SKM-1 treated with dmso at 0.1 percent for 144 hours (cell line): ENCODE data around the gene OXLD1.
"Not testable (repeated sequence)": the region's sequence is repeated elsewhere in the genome, so short reads cannot be mapped to it uniquely, and the experiment has no call there.

Source experiments
- DNase-seq: peaks from one replicate; lab custom pipeline; 2025; ENCODE audit not compliant: unreplicated experiment; lab: John Stamatoyannopoulos, UW

OXLD1 gene

DNA sequence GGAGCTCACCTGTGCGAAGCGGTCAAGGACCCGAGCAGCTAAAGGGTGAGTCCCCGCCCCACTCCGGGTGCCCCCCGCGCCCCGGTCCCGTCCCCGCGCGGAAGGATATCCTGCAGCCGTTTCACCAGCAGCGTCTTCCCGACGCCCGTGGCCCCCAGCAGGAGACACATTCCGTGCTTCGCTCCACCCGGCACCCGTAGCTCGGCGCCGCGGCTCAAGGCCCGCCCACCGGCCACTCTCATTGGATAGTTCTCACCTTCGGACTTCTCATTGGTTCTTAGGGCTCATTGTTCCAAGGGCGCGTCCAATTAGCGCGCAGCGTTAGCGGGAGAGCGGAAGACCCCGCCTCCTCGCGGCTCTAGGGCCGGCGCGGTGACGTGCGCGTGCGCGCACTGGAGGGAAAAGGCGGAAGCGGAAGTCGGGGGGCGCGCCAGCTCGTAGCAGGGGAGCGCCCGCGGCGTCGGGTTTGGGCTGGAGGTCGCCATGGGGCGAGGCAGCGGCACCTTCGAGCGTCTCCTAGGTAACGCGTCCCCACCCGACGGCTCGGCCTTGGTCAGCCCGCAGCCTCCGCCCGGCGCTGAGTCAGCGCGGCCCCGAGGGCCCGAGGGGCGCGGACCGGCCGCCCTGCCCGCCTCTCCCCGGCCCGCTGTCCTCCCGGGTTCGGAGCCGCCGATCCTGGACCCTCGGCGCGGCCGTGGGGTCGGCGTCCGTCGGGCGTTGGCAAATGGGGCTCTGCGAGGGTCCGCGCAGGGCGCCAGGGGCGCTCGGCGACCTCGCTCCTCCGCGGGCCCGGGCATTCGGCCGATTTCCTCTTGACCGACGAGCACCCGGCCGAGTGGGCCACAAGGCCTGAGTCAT, 17.4 kb upstream of the OXLD1 start, which contains the start of the genes ARL16 and HGS:
Gene ARL16, minus strand, starts transcription at position 214 of the 858 bp plus-strand sequence. Its CDS starts 44 bp downstream, at position 170.
Gene HGS, plus strand, starts transcription at position 428 of the 858 bp plus-strand sequence. Its CDS starts 56 bp downstream, at position 484.
- peak; percentile 98 for DNase-seq

DNA sequence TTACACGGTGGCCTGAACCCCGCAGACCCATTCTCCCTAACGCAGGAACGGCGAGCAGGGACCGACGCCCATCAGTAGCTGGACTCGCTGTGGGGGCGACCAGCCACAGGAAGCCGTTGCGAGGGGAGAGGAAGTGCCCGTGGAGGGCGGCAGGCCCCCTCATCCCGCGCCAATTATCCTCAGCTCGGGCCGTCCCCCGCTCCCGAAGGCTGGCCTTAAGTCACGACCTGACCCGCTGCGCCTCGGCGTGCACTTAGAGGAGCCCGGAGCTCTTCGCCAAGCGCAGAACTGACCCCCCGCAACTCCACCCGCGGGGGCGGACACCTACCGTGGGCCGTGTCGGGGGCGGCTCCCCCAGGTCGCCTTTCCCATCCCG, 16.8 kb upstream of the OXLD1 start:
- no peak for DNase-seq

DNA sequence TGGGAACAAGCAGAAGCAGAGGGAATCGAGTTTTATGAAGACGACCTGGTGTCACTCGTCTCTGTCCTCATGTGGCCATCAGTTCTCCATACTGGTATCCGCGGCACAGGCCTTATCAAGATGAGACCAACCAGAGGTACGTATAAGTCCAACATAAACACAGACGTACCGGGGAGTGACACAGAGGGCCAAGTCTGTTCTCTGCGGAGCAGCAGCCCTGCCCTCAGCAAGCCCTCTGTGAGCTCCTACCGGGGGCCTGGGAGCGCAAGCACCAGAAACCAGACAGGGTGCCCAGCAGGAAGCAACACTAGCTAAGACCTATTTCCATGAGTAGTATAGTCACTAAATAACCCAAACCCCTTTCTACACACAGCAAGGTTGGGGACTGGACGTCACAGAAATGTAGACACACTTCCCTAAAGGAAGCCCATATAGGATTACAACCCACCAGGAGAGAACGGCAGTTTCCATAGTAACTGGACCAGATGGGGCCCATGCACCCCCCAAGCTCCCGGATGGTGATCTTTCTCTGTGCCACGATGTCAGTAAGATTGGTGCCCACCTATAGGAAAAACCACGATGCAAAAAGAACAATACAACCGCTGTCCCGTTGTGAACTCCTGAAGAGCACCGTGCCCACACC, 16.3 kb upstream of the OXLD1 start:
- no peak for DNase-seq

DNA sequence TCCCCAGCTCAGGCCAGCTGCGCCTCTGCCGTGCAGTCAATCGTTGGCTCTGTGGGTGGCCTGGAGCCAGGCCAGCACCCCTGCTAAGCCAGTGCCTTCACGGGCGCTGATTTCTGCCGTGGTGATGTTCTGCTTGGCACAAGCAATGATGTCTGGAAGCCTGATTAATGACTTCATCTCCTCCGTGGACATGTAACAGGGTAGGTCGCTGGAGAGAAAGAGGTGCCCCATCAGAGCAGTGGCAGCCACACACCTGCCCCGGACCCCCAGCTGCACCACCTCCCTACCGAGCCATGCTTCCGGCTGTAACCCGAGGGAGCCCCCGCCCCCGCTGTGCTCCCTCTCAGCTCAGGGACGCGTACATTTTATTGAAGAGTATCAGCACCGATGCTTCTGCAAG, 15.3 kb upstream of the OXLD1 start:
- no peak for DNase-seq

DNA sequence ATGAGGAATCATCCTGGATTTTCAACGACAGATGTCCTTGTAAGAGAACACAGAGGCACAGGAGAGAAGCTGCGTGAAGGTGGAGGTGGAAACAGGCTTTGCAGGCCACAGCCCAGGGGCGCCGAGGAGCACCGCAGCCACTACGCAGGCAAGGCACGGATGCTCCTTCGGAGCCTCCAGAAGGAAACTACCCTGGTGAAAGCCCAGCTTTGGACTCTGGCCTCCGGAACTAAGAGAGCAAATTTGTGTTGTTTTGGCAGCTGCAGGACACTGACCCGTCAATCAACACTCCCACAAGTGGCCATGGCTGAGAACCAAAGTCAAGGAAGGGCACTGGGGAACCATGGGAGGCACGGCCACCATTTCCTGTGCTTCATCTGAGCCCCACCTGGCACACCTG, 13.7 kb upstream of the OXLD1 start:
- no peak for DNase-seq

DNA sequence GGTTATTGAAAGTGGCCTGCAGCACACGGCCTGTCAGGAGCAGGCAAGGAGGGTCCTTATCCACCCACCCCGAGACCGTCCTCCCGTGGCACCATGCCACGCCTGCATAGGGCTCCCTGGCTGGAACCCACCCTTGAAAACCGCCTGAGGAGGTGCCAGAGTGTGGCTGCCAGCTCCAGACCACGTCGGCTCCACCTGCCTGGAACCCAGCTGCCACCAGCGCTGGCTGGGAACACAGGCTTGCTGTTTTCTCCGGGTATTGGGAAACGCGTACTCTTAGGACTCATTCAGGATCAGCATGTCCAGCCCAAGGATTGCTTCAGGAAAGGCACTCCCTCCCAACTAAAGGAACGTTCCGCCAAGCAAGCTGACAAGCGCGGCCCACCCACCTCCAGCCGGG, 10.5 kb upstream of the OXLD1 start:
- no peak for DNase-seq

DNA sequence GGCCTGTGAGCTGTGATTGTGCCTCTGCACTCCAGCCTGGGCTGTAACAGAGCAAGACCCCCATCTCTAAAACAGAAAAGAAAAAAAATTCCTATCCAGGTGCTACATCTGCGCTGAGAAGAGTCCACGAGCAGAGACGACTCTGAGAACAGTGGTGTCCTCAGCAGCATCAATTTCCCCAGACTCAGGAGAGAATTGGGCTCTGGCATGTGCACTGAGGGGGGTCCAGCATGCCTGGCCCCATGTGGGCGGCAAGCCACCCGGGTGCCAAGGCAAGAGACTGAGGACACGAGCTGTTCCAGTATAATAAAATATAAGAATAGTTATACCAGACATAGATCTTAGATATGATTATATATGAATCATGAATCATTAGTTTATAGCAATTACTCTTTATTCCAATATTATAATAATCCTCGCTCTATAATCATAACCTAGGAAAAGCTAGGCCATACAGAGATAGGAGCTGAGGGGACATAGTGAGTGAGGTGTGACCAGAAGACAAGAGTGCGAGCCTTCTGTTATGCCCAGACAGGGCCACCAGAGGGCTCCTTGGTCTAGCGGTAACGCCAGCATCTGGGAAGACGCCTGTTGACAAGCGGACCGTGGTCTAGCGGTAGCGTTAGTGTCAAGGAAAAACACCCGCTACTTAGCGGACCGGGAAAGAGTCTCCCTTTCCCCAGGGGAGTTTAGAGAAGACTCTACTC, 9.3 kb upstream of the OXLD1 start:
- DNase-seq, result not testable (repeated sequence)

DNA sequence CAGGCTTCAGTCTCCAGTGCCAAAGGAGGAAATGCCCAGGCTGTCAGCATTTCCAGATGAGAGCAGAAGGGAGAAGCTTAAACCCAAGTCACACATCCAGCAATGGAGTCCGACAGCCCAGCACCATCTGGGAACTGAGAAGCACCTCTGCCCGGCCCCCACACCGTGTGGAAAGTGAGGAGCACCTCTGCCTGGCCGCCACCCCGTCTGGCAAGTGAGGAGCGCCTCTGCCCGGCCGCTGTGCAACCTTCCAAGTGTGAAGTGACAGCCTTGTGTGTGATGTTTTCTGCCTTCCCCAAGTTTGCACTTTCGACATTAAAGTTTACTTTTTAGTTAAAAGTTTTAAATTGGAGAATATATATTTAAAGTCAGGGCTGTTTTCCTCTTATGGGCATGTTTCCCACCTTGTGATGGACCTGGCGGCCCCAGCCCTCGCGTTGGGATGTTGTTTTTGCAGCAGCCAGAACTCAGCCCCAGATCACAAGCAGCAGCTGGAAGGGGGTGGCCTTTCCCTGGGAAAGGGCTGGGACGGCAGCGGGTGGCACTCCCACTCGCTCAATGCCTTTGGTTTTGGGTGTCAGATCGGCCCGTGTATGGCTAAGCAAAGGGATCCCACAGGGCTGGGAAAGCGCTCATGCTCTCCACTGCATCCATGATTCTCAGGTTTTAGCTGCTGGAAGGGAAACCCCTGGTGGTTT, 7.3 kb upstream of the OXLD1 start:
- DNase-seq, result no peak

DNA sequence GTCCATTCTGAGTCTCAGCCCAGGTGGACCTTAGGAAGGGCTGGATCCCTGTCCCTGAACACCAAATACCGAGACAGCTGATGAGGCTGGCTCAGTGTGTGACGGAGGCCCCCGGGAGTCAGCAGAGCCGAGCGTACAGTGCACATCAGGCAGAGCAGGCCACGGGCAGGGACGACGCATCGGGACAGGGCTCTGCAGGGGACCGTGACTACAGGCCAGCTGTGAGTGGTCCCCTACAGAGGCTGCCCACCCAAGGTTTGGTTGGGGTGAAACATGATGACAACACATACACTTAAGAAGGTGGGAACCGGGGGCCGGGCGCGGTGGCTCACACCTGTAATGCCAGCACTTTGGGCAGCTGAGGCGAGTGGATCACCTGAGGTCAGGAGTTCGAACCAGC, 6.5 kb upstream of the OXLD1 start:
- no peak for DNase-seq

DNA sequence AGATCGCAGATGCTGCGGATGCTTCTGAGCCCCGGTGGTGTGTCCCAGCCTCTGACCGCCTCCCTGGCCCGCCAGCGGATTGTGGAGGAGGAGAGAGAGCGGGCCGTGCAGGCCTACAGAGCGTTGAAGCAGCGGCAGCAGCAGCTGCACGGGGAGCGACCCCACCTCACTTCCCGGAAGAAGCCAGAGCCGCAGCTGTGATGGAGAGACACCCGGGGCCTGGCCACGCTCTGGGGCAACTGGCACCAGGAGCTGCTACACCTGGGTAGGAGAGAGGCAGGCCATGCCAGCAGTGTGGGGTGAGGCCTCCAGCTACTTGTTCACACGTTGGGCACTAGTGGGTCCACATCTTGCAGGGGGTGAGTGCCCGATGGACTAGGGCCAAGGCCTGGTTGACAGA, 6.1 kb upstream of the OXLD1 start:
- DNase-seq, result no peak

DNA sequence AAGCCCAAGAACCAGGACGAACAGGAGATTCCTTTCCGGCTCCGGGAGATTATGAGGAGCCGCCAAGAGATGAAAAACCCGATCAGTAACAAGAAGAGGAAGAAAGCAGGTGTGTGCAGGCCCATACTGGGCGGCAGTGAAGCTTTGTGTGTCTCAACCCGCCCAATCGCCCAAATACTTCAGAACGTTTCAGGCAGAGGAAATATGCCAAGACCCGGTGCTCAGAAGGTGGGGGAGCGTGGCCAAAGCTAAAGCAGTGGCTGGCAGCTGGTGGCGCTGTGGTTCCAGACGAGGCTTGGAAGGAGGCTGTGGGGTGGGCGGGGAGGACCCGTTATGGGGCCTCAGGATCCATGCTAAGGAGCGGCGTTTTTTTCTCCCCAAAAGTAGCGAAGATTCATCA, 1.3 kb upstream of the OXLD1 start:
- DNase-seq, result peak; percentile 16

DNA sequence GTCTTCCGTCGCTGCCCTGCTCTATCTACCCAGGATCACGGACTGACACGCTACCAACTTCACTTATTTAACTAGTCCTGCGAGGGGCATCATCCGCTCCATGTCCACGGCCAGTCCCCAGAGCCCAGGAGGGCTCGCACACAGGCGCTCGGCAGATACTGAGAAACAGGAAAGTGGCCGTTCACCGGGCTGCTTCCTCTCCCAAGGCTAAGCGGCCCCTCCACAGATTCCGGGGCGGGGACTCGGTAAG, 388 bp downstream of the OXLD1 start:
- DNase-seq, result no peak

DNA sequence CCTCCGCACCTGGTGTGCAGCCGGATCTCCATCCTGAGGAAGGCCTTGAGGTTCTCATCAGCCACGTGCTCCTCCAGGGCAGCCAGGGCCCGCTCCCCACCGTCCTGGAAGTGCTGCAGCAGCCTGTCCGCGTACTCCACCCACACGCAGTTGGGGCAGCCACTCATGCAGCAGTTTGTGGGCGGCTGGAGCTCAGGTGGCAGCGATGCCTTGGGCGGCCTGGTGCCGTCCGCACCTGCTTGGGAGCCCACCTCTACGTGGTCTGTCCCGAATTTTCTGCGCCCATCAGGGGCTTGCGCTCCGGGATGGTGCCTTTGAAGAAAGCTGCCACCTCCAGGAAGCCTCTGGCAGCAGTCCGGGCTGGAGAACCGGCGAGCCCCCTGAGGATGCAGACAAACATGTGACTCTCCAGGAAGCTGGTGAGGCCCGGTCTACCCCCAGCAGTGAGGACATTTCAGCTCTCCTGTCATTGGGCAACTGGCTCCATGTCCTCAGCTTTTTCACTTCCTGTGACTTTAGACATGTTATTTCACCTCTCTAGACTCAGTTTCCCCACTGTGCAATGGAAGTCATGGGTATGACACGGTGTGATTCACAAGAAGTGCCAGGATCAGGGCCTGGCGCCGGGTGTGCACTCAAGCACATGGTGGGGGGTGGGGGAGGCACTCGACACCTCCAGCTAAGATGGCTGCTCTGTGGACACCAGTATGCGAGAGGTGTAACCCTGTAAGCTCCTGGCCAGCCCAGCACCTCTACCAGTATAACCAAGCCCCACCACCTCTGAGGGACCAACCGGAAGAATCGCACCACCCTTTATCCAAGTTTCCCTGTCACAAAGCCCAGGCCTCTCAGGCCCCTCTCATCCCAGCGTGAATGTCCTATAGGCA, 957 bp downstream of the OXLD1 start:
- DNase-seq, result no peak

DNA sequence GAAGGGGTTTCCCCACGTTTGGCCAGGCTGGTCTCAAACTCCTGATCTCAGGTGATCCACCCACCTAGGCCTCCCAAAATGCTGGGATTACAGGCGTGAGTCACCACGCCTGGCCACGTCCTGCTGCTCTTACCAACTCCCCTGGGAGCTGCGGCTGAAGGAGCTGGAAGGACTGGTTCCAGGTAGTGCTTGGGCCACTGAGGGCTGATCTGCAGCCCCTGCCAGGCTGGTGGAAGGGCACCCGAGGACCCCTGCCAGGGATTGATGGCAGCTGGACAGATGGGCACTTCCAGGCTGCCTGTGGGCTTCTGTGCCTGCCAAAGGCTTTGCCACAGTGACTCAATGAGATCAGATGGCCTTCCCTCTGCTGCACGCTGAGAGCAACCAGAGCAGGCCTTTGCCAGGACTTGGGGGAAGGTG, 2.3 kb downstream of the OXLD1 start:
- no peak for DNase-seq

DNA sequence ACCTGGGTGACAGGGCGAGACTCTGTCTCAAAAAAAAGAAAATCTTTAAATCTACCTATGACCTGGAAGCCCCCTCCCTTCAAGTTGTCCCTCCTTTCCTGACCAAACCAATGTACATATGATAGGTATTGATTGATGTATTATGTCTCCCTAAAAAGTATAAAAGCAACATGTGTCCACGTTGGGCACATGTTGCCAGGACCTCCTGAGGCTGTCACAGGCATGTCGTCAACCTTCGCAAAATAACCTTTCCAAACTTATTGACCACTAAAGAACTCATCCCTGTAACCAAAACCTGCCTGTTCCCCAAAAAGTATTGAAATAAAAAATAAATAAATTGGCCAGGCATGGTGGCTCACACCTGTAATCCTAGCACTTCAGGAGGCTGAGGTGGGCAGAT, 4.4 kb downstream of the OXLD1 start:
- no peak for DNase-seq

DNA sequence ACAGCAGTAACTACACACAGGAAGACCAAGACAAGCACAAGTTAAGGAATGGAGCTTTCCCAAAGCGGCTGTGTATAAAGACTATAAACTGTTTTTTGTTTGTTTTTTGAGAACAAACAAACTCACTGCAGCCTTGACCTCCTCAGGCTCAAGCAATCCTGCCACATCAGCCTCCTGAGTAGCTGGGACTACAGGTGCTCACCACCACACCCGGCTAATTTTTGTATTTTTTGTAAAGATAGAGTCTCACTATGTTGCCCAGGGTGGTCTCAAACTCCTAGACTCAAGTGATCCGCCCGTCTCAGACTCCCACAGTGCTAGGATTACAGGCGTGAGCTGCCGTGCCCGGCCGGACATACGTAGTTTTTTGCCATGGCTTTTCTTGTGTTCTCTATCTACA, 6.0 kb downstream of the OXLD1 start:
- no peak for DNase-seq

DNA sequence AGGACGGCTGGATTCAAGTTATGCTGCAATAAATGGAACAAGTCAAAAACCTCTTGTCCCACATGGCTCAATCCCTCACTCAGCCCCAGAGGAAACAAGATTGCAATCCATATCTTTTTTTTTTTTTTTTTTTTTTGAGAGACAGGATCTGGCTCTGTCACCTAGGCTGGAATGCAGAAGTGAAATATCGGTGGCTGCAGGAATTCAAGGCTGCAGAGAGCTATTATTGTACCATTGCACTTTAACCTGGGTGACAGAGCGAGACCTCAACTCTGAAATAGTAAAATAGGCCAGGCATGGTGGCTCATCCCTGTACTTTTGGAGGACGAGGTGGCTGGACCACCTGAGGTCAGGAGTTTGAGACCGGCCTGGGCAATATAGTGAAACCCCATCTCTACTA, 7.4 kb downstream of the OXLD1 start:
- no peak for DNase-seq

DNA sequence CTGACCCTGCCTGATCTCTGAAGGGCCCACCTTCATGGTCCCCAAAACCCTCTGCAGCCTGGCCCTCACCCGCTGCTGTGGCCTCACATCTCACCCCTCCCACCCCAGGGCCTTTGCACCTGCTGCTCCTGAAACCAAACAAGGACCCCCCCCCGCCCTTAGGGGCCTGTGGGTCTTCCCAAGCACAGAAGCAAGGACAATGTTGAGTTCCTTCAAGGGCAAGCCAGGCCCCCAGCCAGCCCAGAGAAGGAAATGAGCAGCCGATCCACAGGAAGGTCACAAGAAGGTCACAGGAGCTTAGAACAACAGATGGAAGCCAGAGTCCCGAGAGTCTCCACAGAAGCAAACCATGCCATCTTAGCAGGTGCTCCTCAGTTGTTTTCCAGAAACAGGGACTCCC, 9.6 kb downstream of the OXLD1 start:
- peak; percentile 49 for DNase-seq

DNA sequence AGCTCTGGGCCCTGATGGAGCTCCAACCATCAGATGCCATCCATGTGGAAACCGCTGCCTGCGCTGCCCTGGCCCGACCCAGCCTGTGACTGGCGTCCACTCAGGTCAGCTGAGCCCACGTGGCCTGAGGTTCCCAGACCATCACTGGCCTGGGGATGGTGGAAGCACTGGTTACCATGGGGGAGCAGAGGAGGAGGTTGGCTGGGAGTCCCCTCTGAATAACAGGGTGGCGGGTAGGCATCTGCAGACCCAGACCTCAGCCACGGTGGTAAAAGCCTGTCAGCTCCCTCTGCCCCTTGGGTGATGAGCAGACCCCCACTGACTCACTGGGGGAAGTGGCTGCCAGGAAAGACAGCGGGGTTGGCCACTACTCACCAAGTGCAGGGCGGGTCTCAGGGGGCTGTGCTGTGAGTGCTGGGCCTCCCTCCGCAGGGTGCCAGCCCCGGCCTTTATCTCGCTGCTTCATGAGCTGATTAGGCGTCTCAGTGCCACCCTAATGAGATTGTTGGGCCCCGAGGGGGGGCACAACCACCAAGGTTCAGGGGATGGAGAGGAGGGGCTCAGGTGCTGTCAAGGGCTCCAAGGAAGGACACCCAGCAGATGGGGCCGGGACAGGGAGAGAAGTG, 10.2 kb downstream of the OXLD1 start, which contains the start of gene PDE6G:
Gene PDE6G, minus strand, starts transcription at position 425 of the 626 bp plus-strand sequence. CDS start 3,237 bp downstream, outside the sequence.
- DNase-seq, result no peak
